Fibroblast of skin of back (primary cell): ENCODE measurements around the gene AGPAT3.
"Not testable (repeated sequence)": the region's sequence is repeated elsewhere in the genome, so short reads cannot be mapped to it uniquely, and the experiment has no call there.

Source experiments
- DNase-seq: peaks from one replicate; pipeline ENCODE4 v3.0.0-alpha.2; 2013

Gene AGPAT3

DNA sequence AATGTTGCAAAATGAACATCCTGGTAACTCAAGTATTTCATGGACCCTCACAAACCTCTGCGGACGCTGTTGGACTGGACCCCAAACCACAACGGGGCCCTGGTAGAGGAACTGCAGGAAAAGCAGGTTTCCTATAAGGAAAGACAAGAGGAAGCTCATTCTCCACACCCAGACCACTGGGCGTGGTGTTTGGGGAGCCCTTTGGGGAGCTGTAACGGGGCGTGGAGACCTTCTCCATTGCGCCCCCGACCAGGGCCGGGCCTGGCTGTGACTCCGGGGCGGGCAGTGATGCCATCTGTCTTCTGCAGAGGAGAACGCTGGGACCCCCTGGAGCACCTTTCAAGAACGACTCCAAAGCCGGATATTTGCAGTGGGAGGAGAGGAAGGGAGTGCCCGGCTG, 30.0 kb upstream of the AGPAT3 start:
- DNase-seq = no peak

GRCh38 chr21:43835861-43836260, 29.2 kb upstream of the AGPAT3 start:
- DNase-seq = no peak

DNA sequence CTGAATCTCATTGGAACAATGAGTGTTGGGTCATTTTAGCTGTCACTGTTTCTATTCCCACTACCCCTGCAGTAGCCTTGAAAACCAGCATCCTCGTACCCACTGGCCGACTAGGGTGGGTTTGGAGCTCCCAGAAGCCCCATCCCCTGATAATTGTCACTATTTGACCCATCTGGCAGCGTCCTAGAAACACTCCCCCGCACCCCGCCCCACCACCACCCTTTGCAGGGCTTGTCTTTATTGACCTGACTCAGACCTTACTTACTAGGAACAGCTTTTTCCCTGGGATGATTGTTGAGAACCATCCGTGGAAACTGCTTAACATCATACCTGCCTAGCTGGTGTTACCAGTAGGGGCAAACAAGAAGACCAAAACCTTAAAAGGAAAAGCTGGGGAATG, 28.4 kb upstream of the AGPAT3 start:
- DNase-seq = no peak

DNA sequence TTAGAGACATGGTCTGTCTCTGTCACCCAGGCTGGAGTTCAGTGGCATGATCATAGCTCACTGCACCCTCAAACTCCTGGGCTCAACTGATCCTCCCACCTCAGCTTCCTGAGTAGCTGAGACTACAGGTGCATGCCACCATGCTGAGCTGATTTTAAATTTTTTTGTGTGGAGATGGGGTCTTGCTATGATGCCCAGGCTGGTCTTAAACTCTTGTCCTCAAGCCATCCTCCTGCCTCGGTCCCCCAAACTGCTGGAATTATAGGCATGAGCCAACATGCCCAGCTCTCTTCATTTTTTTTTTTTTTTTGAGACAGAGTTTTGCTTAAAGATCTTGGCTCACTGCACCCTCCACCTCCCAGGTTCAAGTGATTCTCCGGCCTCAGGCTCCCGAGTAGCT, 24.8 kb upstream of the AGPAT3 start:
- DNase-seq = no peak

DNA sequence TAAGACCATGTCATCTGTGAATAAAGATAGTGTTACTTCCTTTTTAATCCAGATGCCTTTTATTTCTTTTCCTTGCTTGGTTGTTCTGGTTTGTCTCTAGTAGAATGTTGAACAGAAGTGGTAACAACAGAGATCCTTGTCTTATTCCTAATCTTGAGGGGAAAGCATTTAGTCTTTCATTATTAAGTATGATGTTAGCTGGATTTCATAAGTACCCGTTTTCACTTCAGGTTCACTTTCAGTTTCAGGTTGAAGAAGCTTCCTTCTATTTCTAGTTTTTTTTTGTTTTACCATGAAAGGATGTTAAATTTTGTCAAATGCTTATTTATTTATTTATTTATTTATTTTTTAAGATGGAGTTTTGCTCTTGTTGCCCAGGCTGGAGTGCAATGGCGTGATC, 22.3 kb upstream of the AGPAT3 start:
- no peak for DNase-seq

- DNase-seq = not testable (repeated sequence)
Measured at GRCh38 chr21:43844906-43845305, 20.1 kb upstream of the AGPAT3 start.

DNA sequence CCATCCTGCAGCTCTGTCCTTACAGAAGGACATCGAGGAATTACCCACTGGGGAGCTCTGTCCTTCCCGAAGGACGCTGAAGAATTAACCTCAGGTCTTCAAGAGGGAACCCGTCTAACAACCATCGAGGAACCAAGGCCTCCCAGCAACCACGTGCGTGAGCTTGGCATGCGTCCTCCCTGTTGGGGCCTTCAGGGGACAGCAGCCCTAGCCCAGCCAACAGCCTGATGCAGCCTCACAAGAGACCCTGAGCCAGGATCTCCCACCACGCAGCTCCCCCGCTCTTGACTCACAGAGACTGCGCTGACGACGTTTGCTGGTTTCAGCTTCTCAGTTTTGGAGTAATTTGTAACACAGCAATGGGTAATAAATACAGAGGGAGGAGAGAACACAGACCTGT, 19.6 kb upstream of the AGPAT3 start:
- no peak for DNase-seq

- DNase-seq = no peak
Measured at GRCh38 chr21:43846430-43846829, 18.6 kb upstream of the AGPAT3 start.

DNA sequence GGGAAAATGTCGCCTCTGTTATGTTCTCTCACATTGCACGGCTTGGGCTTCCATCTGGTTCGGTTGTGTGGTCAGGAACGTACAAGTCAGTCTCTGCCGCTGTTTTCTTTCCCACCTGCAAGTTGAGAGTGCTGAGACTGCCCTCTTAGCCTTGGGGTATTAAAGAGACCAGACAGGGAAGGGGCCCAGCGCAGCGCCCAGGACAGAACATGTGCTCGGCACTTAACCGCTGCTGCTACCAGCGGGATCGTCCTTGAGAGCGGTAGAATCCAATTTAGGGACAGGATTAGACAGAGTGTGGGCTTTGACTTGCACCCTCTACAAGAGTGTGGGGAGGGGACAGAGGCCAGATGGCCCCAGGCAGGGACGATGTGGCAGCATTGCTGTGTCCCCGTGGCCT, 17.7 kb upstream of the AGPAT3 start:
- DNase-seq = no peak

- no peak for DNase-seq
Measured at GRCh38 chr21:43848771-43849170, 16.3 kb upstream of the AGPAT3 start.

DNA sequence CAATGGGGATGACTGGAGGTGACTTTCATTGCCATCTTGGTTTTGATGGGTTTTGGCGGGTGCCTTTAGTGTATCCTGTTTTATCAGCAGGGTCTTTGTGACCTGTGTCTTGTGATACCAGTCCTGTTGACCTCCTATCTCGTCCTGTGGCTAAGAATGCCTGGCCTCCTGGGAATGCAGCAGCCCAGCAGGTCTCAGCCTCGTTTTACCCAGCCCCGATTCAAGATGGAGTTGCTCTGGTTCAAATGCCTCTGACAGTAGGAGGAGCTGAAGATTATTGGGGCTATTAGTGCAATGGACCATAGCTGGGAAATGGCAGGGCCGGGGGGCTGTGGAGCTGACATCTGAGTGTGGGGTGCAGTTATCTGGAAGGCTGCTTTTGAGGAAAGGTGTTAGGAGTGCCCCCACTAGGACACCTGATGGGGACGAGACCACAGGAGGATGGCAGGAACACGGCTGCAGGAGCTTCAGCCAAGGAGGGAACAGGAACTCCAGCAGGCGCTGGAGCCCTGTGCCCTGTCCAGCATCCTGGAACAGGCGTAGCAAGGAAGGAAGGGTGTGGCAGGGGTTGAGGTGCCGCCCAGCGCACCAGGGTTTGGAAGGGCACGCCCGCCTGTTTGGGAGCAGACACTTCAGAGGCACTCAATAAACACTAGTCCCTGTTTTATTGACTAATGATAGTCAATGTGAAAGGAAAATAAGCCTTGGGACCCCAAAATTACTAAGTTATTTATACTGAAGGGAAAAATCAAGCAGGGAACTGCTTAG, 15.3 kb upstream of the AGPAT3 start:
- DNase-seq = no peak

DNA sequence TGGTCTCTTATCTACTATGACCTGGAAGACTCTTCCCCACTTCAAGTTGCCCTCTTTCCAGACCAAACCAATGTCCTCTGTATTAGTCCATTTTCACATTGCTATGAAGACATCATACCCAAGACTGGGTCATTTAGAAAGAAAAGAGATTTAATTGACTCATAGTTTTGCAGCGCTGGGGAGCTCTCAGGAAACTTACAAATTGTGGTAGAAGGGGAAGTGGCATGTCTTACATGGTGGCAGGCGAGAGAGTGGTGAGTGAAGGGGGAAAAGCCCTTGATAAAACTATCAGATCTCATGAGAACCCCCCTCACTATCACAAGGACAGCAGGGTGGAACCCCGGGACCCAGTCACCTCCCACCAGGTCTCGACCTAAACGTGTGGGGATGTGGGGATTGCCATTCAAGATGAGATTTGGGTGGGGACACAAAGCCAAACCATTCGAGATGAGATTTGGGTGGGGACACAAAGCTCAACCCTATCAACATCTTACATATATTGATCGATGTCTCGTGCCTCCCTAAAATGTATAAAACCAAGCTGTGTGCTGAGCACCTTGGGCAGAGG, 14.2 kb upstream of the AGPAT3 start:
- no peak for DNase-seq

GRCh38 chr21:43851593-43851992, 13.4 kb upstream of the AGPAT3 start:
- no peak for DNase-seq

DNA sequence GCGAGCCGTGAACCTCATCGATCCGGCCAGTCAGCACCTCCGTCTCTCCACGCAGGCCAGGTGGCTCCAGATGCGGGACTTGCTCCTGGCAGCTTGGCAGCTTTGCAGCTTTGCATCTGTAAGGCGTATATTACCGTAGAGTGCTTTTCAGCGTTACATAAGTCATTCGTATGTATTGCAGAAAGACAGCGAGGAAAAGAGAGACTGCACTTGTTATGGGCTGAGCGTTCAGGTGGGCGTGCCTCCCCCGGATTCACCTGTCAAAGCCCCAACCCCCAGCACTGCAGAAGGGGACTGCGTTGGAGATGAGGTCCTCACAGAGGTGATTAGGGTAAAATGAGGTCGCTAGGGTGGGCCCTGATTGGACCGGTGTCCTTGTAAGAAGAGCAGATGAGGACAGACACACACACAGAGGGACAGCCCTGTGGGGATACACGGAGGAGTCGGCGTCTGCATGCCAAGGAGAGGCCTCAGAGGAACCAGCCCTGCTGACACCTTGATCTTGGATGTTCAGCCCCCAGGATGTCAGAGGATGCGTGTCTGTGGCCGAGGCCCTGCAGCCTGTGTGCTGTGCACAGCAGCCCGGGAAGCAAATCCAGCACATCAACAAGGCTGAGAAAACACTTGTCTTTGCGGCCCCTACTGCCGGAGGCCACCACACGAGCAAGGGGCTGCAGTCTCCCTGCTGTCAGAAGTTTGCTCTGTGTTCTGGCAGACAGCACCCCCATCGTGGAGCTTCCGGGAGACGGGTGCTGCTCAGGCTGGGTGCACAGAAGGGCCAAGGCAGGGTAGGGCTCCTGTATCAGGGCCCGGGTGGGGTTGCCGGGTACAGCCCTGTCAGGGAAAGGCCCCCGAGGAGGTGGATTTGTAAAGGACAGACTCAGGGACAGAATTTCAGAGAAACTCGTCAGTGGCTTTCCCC, 10.9 kb upstream of the AGPAT3 start:
- no peak for DNase-seq

DNA sequence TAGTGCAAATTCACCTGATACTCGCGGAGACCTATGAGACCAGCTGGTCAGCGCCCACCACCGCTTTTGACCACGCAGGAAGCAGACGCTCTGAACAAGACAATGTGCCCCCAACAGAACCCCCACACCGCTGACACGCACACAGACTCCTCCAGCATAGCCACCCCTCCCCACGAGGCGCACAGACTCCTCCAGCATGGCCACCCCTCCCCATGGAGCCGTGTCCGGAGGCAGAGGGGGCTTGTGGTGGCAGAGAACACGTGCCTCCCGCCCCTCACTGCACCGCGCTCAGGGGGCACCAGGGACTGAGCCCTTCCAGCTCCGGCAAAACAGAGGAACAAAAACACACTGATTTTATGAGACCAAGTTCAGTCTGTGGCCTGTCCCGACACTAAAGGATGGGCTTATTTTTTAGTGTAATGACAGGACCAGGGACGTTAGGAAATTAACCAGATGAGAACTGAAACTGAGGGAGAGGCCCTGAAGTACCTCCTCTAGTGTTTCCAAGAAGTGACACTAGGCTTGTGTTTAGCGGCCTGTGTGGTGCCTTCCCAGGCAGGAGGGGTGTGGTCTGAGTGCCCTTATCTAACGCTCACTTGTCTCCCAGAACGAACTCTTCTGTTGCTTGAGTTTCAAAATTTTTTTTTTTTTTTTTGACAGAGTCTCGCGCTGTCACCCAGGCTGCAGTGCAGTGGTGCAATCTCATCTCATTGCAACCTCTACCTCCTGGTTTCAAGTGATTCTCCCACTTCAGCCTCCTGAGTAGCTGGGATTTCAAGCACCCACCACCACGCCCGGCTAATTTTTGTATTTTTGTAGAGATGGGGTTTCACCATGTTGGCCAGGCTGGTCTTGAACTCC, 10.0 kb upstream of the AGPAT3 start:
- DNase-seq = no peak

GRCh38 chr21:43855955-43856354, 9.1 kb upstream of the AGPAT3 start:
- DNase-seq = no peak

DNA sequence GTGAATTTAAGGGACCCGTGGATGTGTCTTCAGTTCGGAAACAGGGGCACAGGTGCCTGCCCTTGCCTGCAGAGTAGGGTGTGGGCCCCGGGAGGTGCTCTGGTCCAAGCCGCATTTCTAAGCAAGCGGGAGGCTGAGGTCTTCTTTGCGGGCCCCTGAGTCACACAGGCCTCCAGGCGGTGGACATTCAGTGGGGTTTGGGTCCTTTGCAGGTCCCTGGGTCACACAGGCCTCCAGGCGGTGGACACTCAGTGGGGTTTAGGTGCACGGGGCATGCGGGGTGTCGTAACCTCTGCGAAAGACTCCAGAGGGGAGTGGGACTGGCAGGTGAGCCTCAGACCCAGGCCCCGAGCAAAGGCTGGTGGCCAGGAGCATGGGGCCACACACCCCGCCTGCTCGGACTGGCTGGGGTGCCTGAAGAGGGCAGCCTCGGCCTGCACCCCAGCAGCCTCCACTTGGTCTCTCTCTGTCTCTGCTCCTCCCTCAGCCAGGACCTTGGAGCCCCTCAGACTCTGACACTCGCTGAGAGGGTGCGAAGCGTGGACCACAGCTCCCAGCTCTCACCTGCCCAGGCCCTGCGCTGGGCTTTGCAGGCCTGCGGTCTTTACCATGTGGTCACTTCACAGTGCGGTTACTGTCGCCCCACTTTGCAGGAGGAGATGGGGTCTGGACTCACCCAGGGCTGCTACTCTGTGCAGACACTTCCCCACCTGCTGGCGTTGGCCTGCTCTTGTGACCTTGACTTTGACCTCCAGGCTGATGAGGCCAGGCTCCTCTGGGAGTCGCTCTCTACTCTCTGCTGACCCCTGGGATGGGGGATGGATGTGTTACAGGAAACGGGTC, 6.0 kb upstream of the AGPAT3 start:
- no peak for DNase-seq

GRCh38 chr21:43859747-43860214, 5.2 kb upstream of the AGPAT3 start:
- no peak for DNase-seq

GRCh38 chr21:43861706-43862105, 3.3 kb upstream of the AGPAT3 start:
- DNase-seq = no peak

- DNase-seq = no peak
Measured at GRCh38 chr21:43864313-43864961, 586 bp upstream of the AGPAT3 start.
